Endothelial cell of umbilical vein (primary cell): ENCODE data around the gene NDUFV1. TPM values are rescaled to one million over a fixed set of nuclear protein-coding genes. Genes with fewer than 3 reads are reported as not detected.

Experiments used
- BruUV-seq: library from RNA; stranded (reverse); fragments of 400-500 nt; replicated peaks from 2 replicates; lab custom pipeline; 2021; lab: Mats Ljungman, UMichigan
- CTCF ChIA-PET: fragments of 300-600, 350-600 bp; sonication (Branson Sonifier 250); formaldehyde crosslinking; loops from one replicate; lab custom pipeline; 2021; ENCODE audit warnings: antibody characterized with exemption, inconsistent platforms; lab: Charles Lee
- POLR2A ChIA-PET: fragments of 300-600, 350-600 bp; sonication (Branson Sonifier 250); formaldehyde crosslinking; loops from one replicate; lab custom pipeline; 2021; ENCODE audit warnings: antibody characterized with exemption, inconsistent platforms; lab: Charles Lee
- DNase-seq: peaks from one replicate; pipeline ENCODE4 v3.0.0-alpha.2; 2011; ENCODE audit warnings: low read depth, low spot score
- FAIRE-seq: peaks from 2 replicates; lab custom pipeline; 2011; peaks lifted over from hg19 to GRCh38; lab: Jason Lieb, UNC
- H2AFZ ChIP-seq: 2 replicates; pipeline ENCODE4 v1.6.0; 2012; ENCODE audit warnings: low read depth, low read length, control low read depth, inconsistent platforms
- H3K27ac ChIP-seq: 2 replicates; pipeline ENCODE4 v1.5.1; 2011; ENCODE audit warnings: low read depth, mild to moderate bottlenecking, control low read depth, low read length, moderate library complexity; ENCODE audit not compliant: insufficient read depth
- H3K27me3 ChIP-seq, 2 experiments: 2 replicates each; pipeline versions ENCODE4 v1.6.0 to v1.6.1; 2011; ENCODE audit warnings: low read length in 2 of 2, mixed read lengths in 1 of 2; ENCODE audit not compliant: control insufficient read depth in 2 of 2, insufficient read depth in 2 of 2
- H3K36me3 ChIP-seq, 2 experiments: 2 replicates in 1 of 2; 3 replicates in 1 of 2; pipeline ENCODE4 v1.5.1; 2011; ENCODE audit warnings: low read length in 2 of 2, mild to moderate bottlenecking in 1 of 2, moderate library complexity in 1 of 2; ENCODE audit not compliant: control insufficient read depth in 2 of 2, insufficient read depth in 2 of 2; ENCODE audit errors: extremely low read depth in 1 of 2
- H3K4me1 ChIP-seq: 3 replicates; pipeline ENCODE4 v1.5.1; 2011; ENCODE audit warnings: mild to moderate bottlenecking, low read length; ENCODE audit not compliant: control insufficient read depth, insufficient read depth; ENCODE audit errors: extremely low read depth
- H3K4me2 ChIP-seq: 2 replicates; pipeline ENCODE4 v1.6.1; 2011; ENCODE audit warnings: low read length, control low read depth, mixed read lengths; ENCODE audit not compliant: insufficient read depth
- H3K4me3 ChIP-seq, 3 experiments: fragments of 200-600 bp in 1 of 3; sonication (generic), shearing (Covaris generic) in 1 of 3; replicated peaks in 1 of 3; 2 replicates each; pipeline ENCODE4 v1.5.1; 2011 to 2016; ENCODE audit warnings: control low read depth in 3 of 3, low read length in 3 of 3, mild to moderate bottlenecking in 2 of 3, inconsistent platforms in 1 of 3, low read depth in 1 of 3, moderate library complexity in 1 of 3; ENCODE audit not compliant: insufficient read depth in 1 of 3
- H3K79me2 ChIP-seq: 2 replicates; pipeline ENCODE4 v1.6.0; 2012; ENCODE audit warnings: low read length, inconsistent platforms; ENCODE audit not compliant: control insufficient read depth, insufficient read depth
- H3K9ac ChIP-seq: replicated peaks from 2 replicates; pipeline ENCODE3; 2011; ENCODE audit warnings: low read length, control low read depth; ENCODE audit not compliant: insufficient read depth; ENCODE audit errors: extremely low read depth
- H3K9me1 ChIP-seq: replicated peaks from 3 replicates; pipeline ENCODE4 v1.6.0; 2011; ENCODE audit warnings: mild to moderate bottlenecking, low read length; ENCODE audit not compliant: control insufficient read depth, insufficient read depth; ENCODE audit errors: extremely low read depth
- H3K9me3 ChIP-seq: replicated peaks from 2 replicates; pipeline ENCODE4 v1.5.1; 2012; ENCODE audit warnings: low read length, inconsistent platforms; ENCODE audit not compliant: control insufficient read depth, insufficient read depth
- H4K20me1 ChIP-seq: replicated peaks from 2 replicates; pipeline ENCODE3; 2011; ENCODE audit warnings: mild to moderate bottlenecking, low read length; ENCODE audit not compliant: control insufficient read depth, insufficient read depth; ENCODE audit errors: extremely low read depth
- EZH2 ChIP-seq: IDR thresholded peaks from 2 replicates; pipeline ENCODE4 v1.6.1; 2012; ENCODE audit warnings: borderline replicate concordance, low read depth, mild to moderate bottlenecking, moderate library complexity, low read length, inconsistent platforms; ENCODE audit not compliant: severe bottlenecking
- FOS ChIP-seq: IDR thresholded peaks from 2 replicates; pipeline ENCODE4 v1.6.1; 2011; ENCODE audit warnings: mild to moderate bottlenecking, low read length, moderate library complexity, borderline replicate concordance; ENCODE audit not compliant: insufficient read depth
- GATA2 ChIP-seq: IDR thresholded peaks from 2 replicates; pipeline ENCODE4 v1.7.0; 2011; ENCODE audit warnings: low read depth, mild to moderate bottlenecking, moderate library complexity, mixed read lengths, low read length; ENCODE audit not compliant: insufficient read length, insufficient read depth
- JUN ChIP-seq: IDR thresholded peaks from 2 replicates; pipeline ENCODE4 v1.6.1; 2011; ENCODE audit warnings: borderline replicate concordance, low read depth; ENCODE audit not compliant: insufficient read length, insufficient read depth
- MYC ChIP-seq: IDR thresholded peaks from one replicate; pipeline ENCODE4 v1.6.1; 2011; ENCODE audit warnings: mild to moderate bottlenecking, low read depth, low read length
- POLR2A ChIP-seq: IDR thresholded peaks from 2 replicates; pipeline ENCODE4 v1.6.1; 2012; ENCODE audit warnings: low read depth, mild to moderate bottlenecking, control low read depth, low read length
- POLR2AphosphoS5 ChIP-seq: IDR thresholded peaks from 2 replicates; pipeline ENCODE4 v1.6.1; 2012; ENCODE audit warnings: low read depth, mild to moderate bottlenecking, control low read depth, low read length, moderate library complexity; ENCODE audit not compliant: insufficient read depth
- dilution Hi-C: fragments of 300-500 bp; cut with MboI; formaldehyde crosslinking; loops from one replicate; pipeline ENCODE4 v1.15.0; 2019; ENCODE audit warnings: low sequenced_read_pairs; ENCODE audit not compliant: extremely low pct_ligation_motif_present
- intact Hi-C: fragments of 100-400 bp; cut with micrococcal nuclease; formaldehyde crosslinking; loops from one replicate; pipeline ENCODE4 v1.10.0; 2022
- polyA plus RNA-seq, 4 experiments: library from polyadenylated mRNA; depleted of rRNA in 3 of 4; stranded (reverse) in 3 of 4; unstranded in 1 of 4; fragments of >200 nt; gene quantifications; 2 replicates each; pipeline versions ENCODE4 v1.2.1 to v1.2.3, GENCODE V29; 2011 to 2012; ENCODE audit warnings: missing spikeins in 1 of 4
- total RNA-seq: library from RNA; stranded (reverse); gene quantifications from 2 replicates; pipeline ENCODE4 v1.2.3, GENCODE V29; 2021
- TF ChIP-seq, protein P1 (sequence below), 2 donors: IDR thresholded peaks; 1 replicate in 1 of 2; 2 replicates in 1 of 2; pipeline ENCODE4 v1.5.1; 2011; ENCODE audit warnings: low read length in 2 of 2, mild to moderate bottlenecking in 2 of 2, moderate library complexity in 2 of 2, control low read depth in 1 of 2, inconsistent platforms in 1 of 2, low read depth in 1 of 2; ENCODE audit not compliant: insufficient read depth in 1 of 2; ENCODE audit errors: extremely low read depth in 1 of 2
- TF ChIP-seq, protein P2 (sequence below): IDR thresholded peaks from 2 replicates; pipeline ENCODE4 v1.6.1; 2011; ENCODE audit not compliant: insufficient read depth, insufficient read length

NDUFV1 gene
- total and polyA plus RNA-seq, 2 donors (not counting 3 experiments of a cell fraction or from before 2014, with no cell fraction given) = 191 to 203 TPM

DNA sequence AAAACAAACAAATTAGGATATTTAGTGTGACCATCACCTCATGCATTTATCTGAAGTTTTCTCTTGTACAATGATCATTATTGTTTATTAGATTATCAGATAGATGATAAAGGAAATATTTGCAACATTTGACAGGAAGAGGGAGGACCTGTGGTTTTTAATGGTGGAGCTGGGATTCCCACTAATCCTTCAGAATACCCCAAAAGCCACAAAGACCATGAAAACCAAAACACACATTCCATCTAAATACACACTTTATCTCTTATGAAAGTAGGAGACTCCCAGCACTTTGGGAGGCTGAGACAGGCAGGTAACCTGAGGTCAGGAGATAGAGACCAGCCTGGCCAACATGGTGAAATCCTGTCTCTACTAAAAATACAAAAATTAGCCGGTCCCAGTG lies 7.6 kb upstream of the NDUFV1 start:
- ChIA-PET POLR2A (no interaction called here), CTCF (interaction anchor here (1.4 kb wide), 1 partner anchor 30 kb away, joined by 3 read pairs; the partner anchor contains the start of gene NUDT8)
- TF ChIP-seq MYC (no peak), JUN (no peak), GATA2 (no peak), POLR2A (no peak), POLR2AphosphoS5 (no peak), EZH2 (no peak), FOS (no peak)
- TF ChIP-seq, protein P1, sequence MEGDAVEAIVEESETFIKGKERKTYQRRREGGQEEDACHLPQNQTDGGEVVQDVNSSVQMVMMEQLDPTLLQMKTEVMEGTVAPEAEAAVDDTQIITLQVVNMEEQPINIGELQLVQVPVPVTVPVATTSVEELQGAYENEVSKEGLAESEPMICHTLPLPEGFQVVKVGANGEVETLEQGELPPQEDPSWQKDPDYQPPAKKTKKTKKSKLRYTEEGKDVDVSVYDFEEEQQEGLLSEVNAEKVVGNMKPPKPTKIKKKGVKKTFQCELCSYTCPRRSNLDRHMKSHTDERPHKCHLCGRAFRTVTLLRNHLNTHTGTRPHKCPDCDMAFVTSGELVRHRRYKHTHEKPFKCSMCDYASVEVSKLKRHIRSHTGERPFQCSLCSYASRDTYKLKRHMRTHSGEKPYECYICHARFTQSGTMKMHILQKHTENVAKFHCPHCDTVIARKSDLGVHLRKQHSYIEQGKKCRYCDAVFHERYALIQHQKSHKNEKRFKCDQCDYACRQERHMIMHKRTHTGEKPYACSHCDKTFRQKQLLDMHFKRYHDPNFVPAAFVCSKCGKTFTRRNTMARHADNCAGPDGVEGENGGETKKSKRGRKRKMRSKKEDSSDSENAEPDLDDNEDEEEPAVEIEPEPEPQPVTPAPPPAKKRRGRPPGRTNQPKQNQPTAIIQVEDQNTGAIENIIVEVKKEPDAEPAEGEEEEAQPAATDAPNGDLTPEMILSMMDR (IDR thresholded peaks at IDR 0.05; ENCODE audit: extremely low read depth in 1 of 2, insufficient read depth in 1 of 2, low read depth in 1 of 2, low read length in 2 of 2) = no peak
- TF ChIP-seq, protein P2, sequence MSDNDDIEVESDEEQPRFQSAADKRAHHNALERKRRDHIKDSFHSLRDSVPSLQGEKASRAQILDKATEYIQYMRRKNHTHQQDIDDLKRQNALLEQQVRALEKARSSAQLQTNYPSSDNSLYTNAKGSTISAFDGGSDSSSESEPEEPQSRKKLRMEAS = no peak
- H3K79me2 ChIP-seq = no peaks in the 10 kb centered on the region
- no peak for DNase-seq
- no peaks in the 10 kb centered on the region for H3K4me1 ChIP-seq
- no peaks in the 10 kb centered on the region for H3K36me3 ChIP-seq
- dilution Hi-C loops (no loop called here), intact Hi-C loops (no loop called here)
- no peak overlapping the region for H3K4me3 ChIP-seq
- H3K9ac ChIP-seq = no peak overlapping the region
- no peaks in the 10 kb centered on the region for H4K20me1 ChIP-seq
- no peak overlapping the region for H3K27ac ChIP-seq
- H3K9me1 ChIP-seq = no peaks in the 10 kb centered on the region
- no peaks in the 10 kb centered on the region for H3K9me3 ChIP-seq
- FAIRE-seq = no peak
- no TSS peak for BruUV-seq
- no peak overlapping the region for H2AFZ ChIP-seq
- no peak overlapping the region for H3K4me2 ChIP-seq
- H3K27me3 ChIP-seq = peaks cover 11 to 31% of the 10 kb centered on the region in 2 experiments
